ENCODE measurements around the gene NDUFA13.

DNA sequence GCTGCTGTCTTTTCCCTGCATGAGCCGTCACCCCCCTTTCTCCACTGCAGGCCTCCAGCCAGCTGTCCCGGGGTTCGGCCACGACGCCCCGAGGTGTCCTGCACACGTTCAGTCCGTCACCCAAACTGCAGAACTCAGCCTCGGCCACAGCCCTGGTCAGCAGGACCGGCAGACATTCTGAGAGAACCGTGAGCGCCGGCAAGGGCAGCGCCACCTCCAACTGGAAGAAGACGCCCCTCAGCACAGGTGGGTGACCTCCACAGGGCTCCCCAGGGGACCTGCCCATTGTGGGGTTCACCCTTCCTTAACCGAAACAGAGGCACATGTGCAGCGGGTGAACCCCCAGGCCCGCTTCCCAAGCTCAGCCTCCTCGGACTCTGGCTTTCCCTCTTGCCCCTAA is 13.7 kb upstream of the NDUFA13 start:
- no peak for TF ChIP-seq YY1 (IDR thresholded peaks at IDR 0.05; ENCODE audit: insufficient read depth, insufficient read length)
- TF ChIP-seq ZNF274 (IDR thresholded peaks at IDR 0.05; ENCODE audit: low read depth, low read length) = no peak
- TF ChIP-seq SUZ12 (IDR thresholded peaks at IDR 0.05; ENCODE audit: extremely low read depth, insufficient read depth, insufficient read length) = no peak

Data from NT2/D1 (cell line).